Hepatocyte (in vitro differentiated cells): Measurements from ENCODE around the gene CYB561. TPM values are rescaled to one million over a fixed set of nuclear protein-coding genes. Genes with fewer than 3 reads are reported as not detected.

Experiments
- DNase-seq: peaks from one replicate; pipeline ENCODE4 v3.0.0-alpha.2; 2016; ENCODE audit warnings: low spot score
- H2AFZ ChIP-seq: fragments of 200-600 bp; sonication (generic); 2 replicates; pipeline ENCODE4 v1.6.0; 2016; ENCODE audit warnings: antibody characterized with exemption, mild to moderate bottlenecking
- H3K27ac ChIP-seq: fragments of 200-600 bp; sonication (generic); 2 replicates; pipeline ENCODE4 v1.5.1; 2016; ENCODE audit warnings: mild to moderate bottlenecking
- H3K27me3 ChIP-seq: fragments of 200-600 bp; sonication (generic); 2 replicates; pipeline ENCODE4 v1.6.1; 2016
- H3K36me3 ChIP-seq: fragments of 200-600 bp; sonication (generic); replicated peaks from 2 replicates; pipeline ENCODE4 v1.5.1; 2016; ENCODE audit warnings: low read depth; ENCODE audit not compliant: insufficient read depth
- H3K4me1 ChIP-seq: fragments of 200-600 bp; sonication (generic); 2 replicates; pipeline ENCODE4 v1.5.1; 2016; ENCODE audit warnings: mild to moderate bottlenecking, moderate library complexity; ENCODE audit not compliant: insufficient read depth
- H3K4me2 ChIP-seq: fragments of 200-600 bp; sonication (generic); 2 replicates; pipeline ENCODE4 v1.6.0; 2016
- H3K4me3 ChIP-seq: fragments of 200-600 bp; sonication (generic); 2 replicates; pipeline ENCODE4 v1.5.1; 2016; ENCODE audit warnings: mild to moderate bottlenecking
- H3K79me2 ChIP-seq: fragments of 200-600 bp; sonication (generic); 2 replicates; pipeline ENCODE4 v1.6.0; 2017; ENCODE audit warnings: mild to moderate bottlenecking
- H3K9me2 ChIP-seq: fragments of 200-600 bp; sonication (generic); replicated peaks from 2 replicates; pipeline ENCODE4 v1.6.0; 2017; ENCODE audit warnings: mild to moderate bottlenecking; ENCODE audit not compliant: insufficient read depth
- H3K9me3 ChIP-seq: fragments of 200-600 bp; sonication (generic); 2 replicates; pipeline ENCODE4 v1.5.1; 2016; ENCODE audit warnings: low read depth, mild to moderate bottlenecking
- H4K20me1 ChIP-seq: fragments of 200-600 bp; sonication (generic); 2 replicates; pipeline ENCODE4 v1.6.0; 2016; ENCODE audit warnings: mild to moderate bottlenecking; ENCODE audit not compliant: insufficient read depth, poor library complexity, severe bottlenecking
- EZH2 ChIP-seq: fragments of 200-600 bp; sonication (generic); IDR thresholded peaks from 2 replicates; pipeline ENCODE4 v1.6.1; 2016; ENCODE audit warnings: antibody characterized with exemption, mild to moderate bottlenecking, borderline replicate concordance
- EZH2phosphoT487 ChIP-seq: fragments of 200-600 bp; sonication (generic); IDR thresholded peaks from one replicate; pipeline ENCODE4 v1.6.1; 2018; ENCODE audit warnings: antibody characterized with exemption, mild to moderate bottlenecking, low read depth, moderate library complexity; ENCODE audit not compliant: unreplicated experiment, severe bottlenecking
- WGBS: methylation state at CpG from one replicate; pipeline ENCODE4 v1.1.6; 2016; ENCODE audit warnings: low lambda C conversion rate; ENCODE audit errors: missing lambda C conversion rate; 5-methylcytosine and 5-hydroxymethylcytosine counted together
- polyA plus RNA-seq: library from polyadenylated mRNA; unstranded; fragments of >200 nt; fragmentation: Nextera tagmentation; extraction: Ambion mirVana; gene quantifications from 2 replicates; pipeline ENCODE4 v1.2.1, GENCODE V29; 2016
- total RNA-seq: library from RNA; depleted of rRNA; stranded (reverse); fragments of >200 nt; gene quantifications from 2 replicates; pipeline ENCODE4 v1.2.3, GENCODE V29; 2014
- TF ChIP-seq, protein P1 (sequence below): fragments of 200-600 bp; sonication (generic); IDR thresholded peaks from 2 replicates; pipeline ENCODE4 v1.5.1; 2016; ENCODE audit warnings: antibody characterized with exemption, mild to moderate bottlenecking; ENCODE audit not compliant: poor library complexity

CYB561 gene
- total and polyA plus RNA-seq, 2 experiments from 2014 or later = 12.9 to 20.2 TPM

DNA sequence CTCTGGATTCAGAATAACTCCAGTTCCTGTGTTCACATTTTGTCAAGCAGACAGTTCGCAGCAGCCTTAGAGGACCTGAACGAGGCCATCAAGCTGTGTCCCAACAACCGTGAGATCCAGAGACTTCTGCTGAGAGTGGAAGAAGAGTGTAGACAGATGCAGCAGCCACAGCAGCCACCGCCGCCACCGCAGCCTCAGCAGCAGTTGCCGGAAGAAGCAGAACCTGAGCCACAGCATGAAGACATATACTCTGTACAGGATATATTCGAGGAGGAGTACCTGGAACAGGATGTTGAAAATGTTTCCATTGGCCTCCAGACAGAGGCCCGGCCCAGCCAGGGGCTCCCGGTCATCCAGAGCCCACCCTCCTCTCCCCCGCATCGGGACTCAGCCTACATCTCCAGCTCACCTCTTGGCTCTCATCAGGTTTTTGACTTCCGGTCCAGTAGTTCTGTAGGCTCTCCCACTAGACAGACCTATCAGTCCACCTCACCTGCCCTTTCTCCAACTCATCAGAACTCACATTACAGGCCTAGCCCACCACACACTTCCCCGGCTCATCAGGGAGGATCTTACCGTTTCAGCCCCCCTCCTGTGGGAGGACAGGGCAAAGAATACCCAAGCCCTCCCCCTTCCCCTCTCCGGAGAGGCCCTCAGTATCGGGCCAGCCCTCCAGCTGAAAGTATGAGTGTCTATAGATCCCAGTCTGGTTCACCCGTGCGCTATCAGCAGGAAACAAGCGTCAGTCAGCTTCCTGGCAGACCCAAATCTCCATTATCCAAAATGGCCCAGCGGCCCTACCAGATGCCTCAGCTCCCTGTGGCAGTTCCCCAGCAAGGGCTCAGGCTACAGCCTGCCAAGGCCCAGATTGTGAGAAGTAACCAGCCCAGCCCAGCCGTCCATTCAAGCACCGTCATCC, 25.9 kb downstream of the CYB561 start:
- 94% methylated on average over 22 of the region's 23 CpGs for WGBS

DNA sequence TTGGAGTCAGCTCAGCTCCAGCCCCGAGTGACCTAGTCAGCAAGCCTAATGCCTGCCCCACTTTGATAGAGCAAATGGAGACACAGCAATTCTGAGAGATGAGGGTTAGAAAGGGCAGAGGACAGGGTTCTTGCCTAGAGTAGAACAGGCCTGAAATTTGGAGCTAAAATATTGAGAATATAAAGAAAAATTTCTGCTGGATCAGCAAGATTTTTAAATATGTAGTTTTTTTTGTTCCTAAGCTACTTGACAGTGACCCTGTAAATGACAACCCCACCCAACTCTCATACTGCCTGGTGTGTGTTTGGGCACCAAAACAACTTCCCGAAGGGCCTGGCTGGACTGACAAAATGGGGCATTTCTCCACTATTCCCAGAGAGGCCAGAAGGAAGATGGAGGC, 26.7 kb downstream of the CYB561 start:
- Histone ChIP-seq H2AFZ (no peak overlapping the region), H3K9me3 (no peaks in the 10 kb centered on the region), H3K27me3 (no peaks in the 10 kb centered on the region), H3K4me3 (no peak overlapping the region), H3K36me3 (no peaks in the 10 kb centered on the region), H3K4me2 (no peak overlapping the region), H4K20me1 (no peaks in the 10 kb centered on the region), H3K9me2 (no peaks in the 10 kb centered on the region), H3K4me1 (no peaks in the 10 kb centered on the region), H3K27ac (no peak overlapping the region), H3K79me2 (no peaks in the 10 kb centered on the region)
- WGBS = 94% methylated on average over 2 of the region's 2 CpGs
- no peak for TF ChIP-seq EZH2phosphoT487
- TF ChIP-seq, protein P1, sequence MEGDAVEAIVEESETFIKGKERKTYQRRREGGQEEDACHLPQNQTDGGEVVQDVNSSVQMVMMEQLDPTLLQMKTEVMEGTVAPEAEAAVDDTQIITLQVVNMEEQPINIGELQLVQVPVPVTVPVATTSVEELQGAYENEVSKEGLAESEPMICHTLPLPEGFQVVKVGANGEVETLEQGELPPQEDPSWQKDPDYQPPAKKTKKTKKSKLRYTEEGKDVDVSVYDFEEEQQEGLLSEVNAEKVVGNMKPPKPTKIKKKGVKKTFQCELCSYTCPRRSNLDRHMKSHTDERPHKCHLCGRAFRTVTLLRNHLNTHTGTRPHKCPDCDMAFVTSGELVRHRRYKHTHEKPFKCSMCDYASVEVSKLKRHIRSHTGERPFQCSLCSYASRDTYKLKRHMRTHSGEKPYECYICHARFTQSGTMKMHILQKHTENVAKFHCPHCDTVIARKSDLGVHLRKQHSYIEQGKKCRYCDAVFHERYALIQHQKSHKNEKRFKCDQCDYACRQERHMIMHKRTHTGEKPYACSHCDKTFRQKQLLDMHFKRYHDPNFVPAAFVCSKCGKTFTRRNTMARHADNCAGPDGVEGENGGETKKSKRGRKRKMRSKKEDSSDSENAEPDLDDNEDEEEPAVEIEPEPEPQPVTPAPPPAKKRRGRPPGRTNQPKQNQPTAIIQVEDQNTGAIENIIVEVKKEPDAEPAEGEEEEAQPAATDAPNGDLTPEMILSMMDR = no peak
- no peak for TF ChIP-seq EZH2
- no peak for DNase-seq

More for the DNA sequence above, 25.9 kb downstream of the CYB561 start:
- no peaks in the 10 kb centered on the region for H3K4me1 ChIP-seq
- no peaks in the 10 kb centered on the region for H3K36me3 ChIP-seq
- H3K9me3 ChIP-seq = no peaks in the 10 kb centered on the region
- no peaks in the 10 kb centered on the region for H3K79me2 ChIP-seq
- H3K9me2 ChIP-seq = no peaks in the 10 kb centered on the region
- no peak overlapping the region for H2AFZ ChIP-seq
- H4K20me1 ChIP-seq = no peaks in the 10 kb centered on the region
- H3K4me3 ChIP-seq = no peak overlapping the region
- TF ChIP-seq EZH2 = no peak
- H3K27ac ChIP-seq = no peak overlapping the region
- H3K4me2 ChIP-seq = no peak overlapping the region
- no peak for DNase-seq
- H3K27me3 ChIP-seq = no peaks in the 10 kb centered on the region

DNA sequence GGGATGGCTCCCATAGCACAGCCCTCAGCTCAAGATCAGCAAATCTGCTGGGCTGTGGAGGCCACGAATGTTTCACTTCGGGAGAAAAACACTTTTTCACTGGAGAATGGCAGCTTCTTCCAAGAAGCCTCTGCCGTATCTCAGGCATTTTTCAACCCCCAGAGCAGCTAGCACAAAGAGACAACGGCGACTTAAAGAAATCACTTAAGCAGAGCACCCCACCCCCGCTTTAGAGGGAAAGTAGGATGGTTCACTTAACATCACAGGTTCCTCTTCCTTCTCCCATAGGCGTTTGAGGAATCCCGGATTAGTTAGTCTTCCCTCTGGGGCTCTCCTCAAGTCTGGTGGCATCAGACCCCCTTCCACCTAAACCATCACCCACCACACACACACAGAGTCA, 27.6 kb downstream of the CYB561 start:
- Histone ChIP-seq H3K9me3 (no peaks in the 10 kb centered on the region), H3K36me3 (no peaks in the 10 kb centered on the region), H3K79me2 (no peaks in the 10 kb centered on the region), H3K4me2 (no peak overlapping the region), H2AFZ (no peak overlapping the region), H3K27me3 (no peaks in the 10 kb centered on the region), H4K20me1 (no peaks in the 10 kb centered on the region), H3K9me2 (no peaks in the 10 kb centered on the region), H3K27ac (no peak overlapping the region), H3K4me1 (no peaks in the 10 kb centered on the region), H3K4me3 (no peak overlapping the region)
- 90% methylated on average over 8 of the region's 8 CpGs for WGBS
- no peak for DNase-seq
- TF ChIP-seq, protein P1 = no peak
- TF ChIP-seq EZH2phosphoT487 (no peak), EZH2 (no peak)

DNA sequence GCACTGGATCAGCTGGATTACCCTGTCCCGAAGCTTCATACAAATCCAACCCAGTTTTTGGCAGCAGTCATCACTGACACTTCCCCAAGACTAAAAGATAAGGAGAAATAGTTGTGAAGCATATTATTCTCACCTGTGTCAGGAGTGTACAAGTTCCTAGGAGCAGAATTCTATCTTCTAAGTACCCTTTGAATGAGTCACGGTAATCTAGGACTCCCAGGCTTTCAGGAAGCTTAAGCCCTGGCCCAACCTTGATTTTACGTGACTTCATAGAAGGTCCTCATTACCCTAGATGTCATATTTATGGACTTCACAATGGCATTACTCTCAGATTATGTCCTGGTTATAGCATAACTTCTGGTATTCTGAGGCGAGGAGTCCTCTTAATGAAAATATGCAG, 31.9 kb downstream of the CYB561 start:
- 91% methylated on average over 4 of the region's 4 CpGs for WGBS
- Histone ChIP-seq H3K4me1 (no peaks in the 10 kb centered on the region), H3K27me3 (no peaks in the 10 kb centered on the region), H3K9me3 (no peaks in the 10 kb centered on the region), H3K4me3 (no peak overlapping the region), H3K79me2 (no peaks in the 10 kb centered on the region), H3K27ac (no peak overlapping the region), H3K4me2 (no peak overlapping the region), H4K20me1 (no peaks in the 10 kb centered on the region), H3K9me2 (no peaks in the 10 kb centered on the region), H3K36me3 (no peaks in the 10 kb centered on the region), H2AFZ (no peak overlapping the region)
- TF ChIP-seq, protein P1 = no peak
- TF ChIP-seq EZH2phosphoT487 (no peak), EZH2 (no peak)
- DNase-seq = no peak
